ENCODE data around the gene ZG16. TPM values are rescaled to one million over a fixed set of nuclear protein-coding genes. Genes with fewer than 3 reads are reported as not detected.
A peak's percentile ranks its signal among the peaks of the same experiment; 100 is the strongest.
"Not testable (repeated sequence)": the region's sequence is repeated elsewhere in the genome, so short reads cannot be mapped to it uniquely, and the experiment has no call there.

Gene ZG16
- total RNA-seq, 5 donors from 2014 or later (not counting 1 experiment from before 2014, with no cell fraction given) = 0.09 to 0.15 TPM; not detected in 3

DNA sequence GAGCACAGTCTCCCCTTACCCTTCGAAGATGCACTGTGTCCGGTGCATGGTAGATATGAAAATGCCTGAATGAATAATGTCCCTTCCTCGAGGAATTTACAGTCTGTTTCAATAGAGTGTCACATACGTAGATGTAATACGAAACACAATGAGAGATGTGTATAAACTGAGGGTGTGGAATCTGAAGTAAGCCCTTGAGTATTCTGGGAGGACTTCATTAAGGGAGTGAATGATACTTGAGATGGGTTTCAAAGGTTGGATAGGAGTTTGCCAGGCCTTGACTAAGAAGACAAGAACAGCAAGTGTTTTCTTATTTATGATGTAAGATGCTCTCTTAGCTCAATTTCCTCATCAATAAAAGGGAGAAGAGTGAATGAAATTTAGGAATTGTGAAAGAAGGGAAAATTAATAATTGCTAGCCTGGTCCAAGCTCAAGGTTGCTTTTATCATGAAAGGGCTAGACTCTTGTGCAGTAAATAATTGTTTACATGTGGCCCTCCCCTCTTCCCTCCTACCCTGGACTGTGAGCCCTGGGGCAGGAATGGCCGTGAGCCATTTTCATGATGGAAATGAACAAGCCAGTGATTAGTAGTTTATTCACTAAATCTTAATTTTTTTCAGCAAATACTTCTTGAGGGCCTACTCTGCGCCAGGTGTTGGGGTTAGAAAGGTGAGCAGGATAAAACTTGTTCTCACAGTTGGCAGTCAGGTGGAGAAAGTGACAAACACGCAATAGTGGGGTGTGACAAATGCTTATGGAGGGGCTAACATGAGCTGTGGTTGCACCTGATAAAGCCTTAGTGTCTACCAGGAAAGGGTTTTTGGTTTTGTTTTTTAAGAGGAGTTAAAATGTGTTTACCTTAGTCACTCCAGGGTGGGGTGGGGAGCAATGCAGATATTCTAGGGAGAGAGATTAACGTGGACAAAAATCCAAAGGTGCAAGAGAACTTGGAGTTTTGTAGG lies 14.1 kb downstream of the ZG16 start:
- ATAC-seq (replicated peaks in 1 of 4) = no peak
- CTCF ChIA-PET = interaction anchor here (0.5 to 1.5 kb wide), 5 partner anchors 10 to 101 kb away, joined by 3 to 5 read pairs (median 4); partner anchors contain the start of gene PAGR1 (in 1 of the 2)
- H3K36me3 Mint-ChIP-seq = peaks cover 17% of the 10 kb centered on the region

DNA sequence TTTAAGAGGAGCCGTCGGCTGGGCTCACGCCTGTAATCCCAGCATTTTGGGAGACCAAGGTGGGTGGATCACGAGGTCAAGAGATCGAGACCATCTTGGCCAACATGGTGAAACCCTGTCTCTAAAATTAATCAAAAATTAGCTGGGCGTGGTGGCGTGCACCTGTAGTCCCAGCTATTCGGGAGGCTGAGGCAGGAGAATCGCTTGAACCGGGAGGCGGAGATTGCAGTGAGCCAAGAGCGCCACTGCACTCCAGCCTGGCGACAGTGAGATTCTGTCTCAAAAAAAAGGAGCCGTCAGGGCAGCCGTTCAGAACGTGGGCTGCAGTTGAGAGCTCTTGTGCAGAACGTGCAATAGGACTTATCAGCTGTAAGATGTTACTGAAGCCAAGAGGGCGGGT lies 15.1 kb downstream of the ZG16 start:
- CTCF ChIA-PET; ATAC-seq (replicated peaks in 1 of 4); DNase-seq; H3K27me3 Mint-ChIP-seq; H3K9me3 Mint-ChIP-seq; H3K27ac ChIP-seq (ENCODE audit: low read length); H3K27ac Mint-ChIP-seq; H3K9me3 ChIP-seq; H3K27me3 ChIP-seq (replicated peaks in 1 of 2; ENCODE audit: control insufficient read depth in 2 of 2, extremely low read depth in 1 of 2, insufficient read depth in 2 of 2, low read length in 1 of 2); H3K4me3 ChIP-seq (ENCODE audit: control insufficient read depth in 1 of 2, extremely low read depth in 1 of 2, low read length in 1 of 2): not testable (repeated sequence)
- H3K36me3 Mint-ChIP-seq = peaks cover 25% of the 10 kb centered on the region
- peaks cover 5 to 18% of the 10 kb centered on the region in 2 donors for H3K36me3 ChIP-seq (ENCODE audit: control insufficient read depth in 2 of 2, extremely low read depth in 1 of 2, insufficient read depth in 1 of 2, low read length in 1 of 2)
- H3K4me1 ChIP-seq (ENCODE audit: control insufficient read depth in 1 of 2, extremely low read depth in 1 of 2, insufficient read depth in 2 of 2, low read length in 2 of 2) = peaks cover 13 to 36% of the 10 kb centered on the region in 2 experiments
- H3K4me3 Mint-ChIP-seq = peak overlapping the region in 1 of 3 donors; percentile 93
- POLR2A ChIA-PET = interaction anchor here in 1 of 2 donors (0.7 kb wide), 1 partner anchor 38 kb away, joined by 3 read pairs; no protein-coding TSS in a partner anchor
- WGBS (ENCODE audit: insufficient coverage) = 96% methylated on average over 15 of the region's 18 CpGs
- peaks cover 41 to 48% (median 47%) of the 10 kb centered on the region in 3 donors for H3K4me1 Mint-ChIP-seq

More for the DNA sequence above, 14.1 kb downstream of the ZG16 start:
- Histone ChIP-seq H3K27me3 (replicated peaks in 1 of 2; ENCODE audit: control insufficient read depth in 2 of 2, extremely low read depth in 1 of 2, insufficient read depth in 2 of 2, low read length in 1 of 2) (no peaks in the 10 kb centered on the region), H3K27ac (ENCODE audit: low read length) (peak overlapping the region; percentile 69), H3K36me3 (ENCODE audit: control insufficient read depth in 2 of 2, extremely low read depth in 1 of 2, insufficient read depth in 1 of 2, low read length in 1 of 2) (peaks cover 5 to 9% of the 10 kb centered on the region in 2 donors), H3K9me3 (no peaks in the 10 kb centered on the region), H3K4me1 (ENCODE audit: control insufficient read depth in 1 of 2, extremely low read depth in 1 of 2, insufficient read depth in 2 of 2, low read length in 2 of 2) (peaks cover 13 to 36% of the 10 kb centered on the region in 2 experiments), H3K4me3 (ENCODE audit: control insufficient read depth in 1 of 2, extremely low read depth in 1 of 2, low read length in 1 of 2) (peak overlapping the region; percentile 84 to 94)
- no peak for DNase-seq
- peak overlapping the region; percentile 98 to 99 for H3K27ac Mint-ChIP-seq
- peak overlapping the region; percentile 93 to 98 (median 98) for H3K4me3 Mint-ChIP-seq
- no peaks in the 10 kb centered on the region for H3K27me3 Mint-ChIP-seq
- 38% methylated on average over 3 of the region's 9 CpGs for WGBS (ENCODE audit: insufficient coverage)
- no peaks in the 10 kb centered on the region for H3K9me3 Mint-ChIP-seq
- peaks cover 44 to 48% (median 47%) of the 10 kb centered on the region in 3 donors for H3K4me1 Mint-ChIP-seq
- POLR2A ChIA-PET = interaction anchor here in 1 of 2 donors (0.7 kb wide), 1 partner anchor 11 kb away, joined by 3 read pairs; no protein-coding TSS in a partner anchor

DNA sequence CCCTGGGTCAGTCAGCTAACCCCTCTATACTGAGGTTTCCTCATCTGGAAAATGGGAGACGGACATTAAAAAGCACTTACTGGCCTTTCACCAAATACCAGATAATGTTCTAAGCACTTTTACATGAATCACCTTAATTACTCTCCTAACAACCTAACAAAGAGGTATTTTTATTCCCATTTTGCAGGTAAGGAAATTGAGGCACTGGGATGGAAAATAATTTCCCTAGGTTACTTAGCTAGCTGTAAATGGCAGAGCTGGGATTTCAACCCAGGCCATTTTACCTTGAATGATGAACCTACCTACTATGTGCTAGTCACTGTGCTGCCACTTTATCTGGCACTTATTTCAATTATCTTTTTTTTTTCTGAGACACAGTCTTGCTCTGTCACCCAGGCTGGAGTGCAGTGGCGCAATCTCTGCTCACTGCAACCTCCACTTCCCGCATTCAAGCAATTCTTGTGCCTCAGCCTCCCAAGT lies 16.2 kb downstream of the ZG16 start:
- no peaks in the 10 kb centered on the region for H3K9me3 ChIP-seq
- peaks cover 5 to 29% of the 10 kb centered on the region in 2 donors for H3K36me3 ChIP-seq (ENCODE audit: control insufficient read depth in 2 of 2, extremely low read depth in 1 of 2, insufficient read depth in 1 of 2, low read length in 1 of 2)
- no peak overlapping the region for H3K4me3 ChIP-seq (ENCODE audit: control insufficient read depth in 1 of 2, extremely low read depth in 1 of 2, low read length in 1 of 2)
- DNase-seq = no peak
- H3K27ac ChIP-seq (ENCODE audit: low read length) = no peak overlapping the region
- POLR2A ChIA-PET = interaction anchor here (0.6 to 0.7 kb wide), 2 partner anchors 13 to 147 kb away, joined by 3 read pairs; no protein-coding TSS in a partner anchor
- Mint-ChIP-seq H3K27ac (no peak overlapping the region), H3K9me3 (no peaks in the 10 kb centered on the region), H3K4me1 (peaks cover 39 to 47% (median 44%) of the 10 kb centered on the region in 3 donors), H3K27me3 (no peaks in the 10 kb centered on the region), H3K4me3 (no peak overlapping the region), H3K36me3 (peaks cover 33% of the 10 kb centered on the region)
- CTCF ChIA-PET = interaction anchor here in 1 of 2 donors (0.7 kb wide), 1 partner anchor 82 kb away, joined by 3 read pairs; no protein-coding TSS in a partner anchor
- no peak for ATAC-seq (replicated peaks in 1 of 4)
- peaks cover 13 to 36% of the 10 kb centered on the region in 2 experiments for H3K4me1 ChIP-seq (ENCODE audit: control insufficient read depth in 1 of 2, extremely low read depth in 1 of 2, insufficient read depth in 2 of 2, low read length in 2 of 2)
- 100% methylated on average over 2 of the region's 3 CpGs for WGBS (ENCODE audit: insufficient coverage)
- no peaks in the 10 kb centered on the region for H3K27me3 ChIP-seq (replicated peaks in 1 of 2; ENCODE audit: control insufficient read depth in 2 of 2, extremely low read depth in 1 of 2, insufficient read depth in 2 of 2, low read length in 1 of 2)

DNA sequence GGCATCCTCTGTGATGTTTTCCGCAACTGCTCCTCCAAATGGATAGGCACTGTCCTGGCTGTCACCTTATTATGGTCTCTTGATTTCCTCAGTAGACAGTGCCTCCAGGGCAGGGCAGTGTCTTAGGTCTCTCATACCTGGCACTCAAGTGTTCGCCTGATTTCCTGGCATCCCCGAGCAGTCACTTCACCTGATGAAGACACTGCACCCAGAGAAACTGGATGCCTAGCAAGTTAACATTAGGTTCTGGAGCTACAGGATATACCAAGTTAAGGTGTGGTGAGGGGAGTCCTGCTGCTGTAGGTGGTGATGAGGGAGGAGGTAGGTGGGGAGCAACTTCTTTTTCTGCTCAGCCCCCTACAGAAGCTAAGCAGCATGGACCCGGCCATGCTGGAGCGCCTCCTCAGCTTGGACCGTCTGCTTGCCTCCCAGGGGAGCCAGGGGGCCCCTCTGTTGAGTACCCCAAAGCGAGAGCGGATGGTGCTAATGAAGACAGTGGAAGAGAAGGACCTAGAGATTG lies 24.4 kb downstream of the ZG16 start:
- Mint-ChIP-seq H3K9me3 (no peaks in the 10 kb centered on the region), H3K27ac (peak overlapping the region; percentile 80 to 99), H3K27me3 (no peaks in the 10 kb centered on the region), H3K4me1 (peaks cover 16 to 21% (median 17%) of the 10 kb centered on the region in 3 donors), H3K36me3 (peaks cover 35% of the 10 kb centered on the region), H3K4me3 (peak overlapping the region in 1 of 3 donors; percentile 37)
- ChIA-PET POLR2A (interaction anchor here in 1 of 2 donors (0.6 kb wide), 1 partner anchor 11 kb away, joined by 3 read pairs; no protein-coding TSS in a partner anchor), CTCF (interaction anchor here (0.6 to 1.3 kb wide), 4 partner anchors 11 to 80 kb away, joined by 3 to 8 read pairs (median 6); no protein-coding TSS in a partner anchor)
- ATAC-seq (replicated peaks in 1 of 4) (no peak), DNase-seq (no peak)
- Histone ChIP-seq H3K27ac (ENCODE audit: low read length) (no peak overlapping the region), H3K27me3 (replicated peaks in 1 of 2; ENCODE audit: control insufficient read depth in 2 of 2, extremely low read depth in 1 of 2, insufficient read depth in 2 of 2, low read length in 1 of 2) (no peaks in the 10 kb centered on the region), H3K9me3 (no peaks in the 10 kb centered on the region), H3K4me1 (ENCODE audit: control insufficient read depth in 1 of 2, extremely low read depth in 1 of 2, insufficient read depth in 2 of 2, low read length in 2 of 2) (peaks cover 11 to 18% of the 10 kb centered on the region in 2 experiments), H3K36me3 (ENCODE audit: control insufficient read depth in 2 of 2, extremely low read depth in 1 of 2, insufficient read depth in 1 of 2, low read length in 1 of 2) (peaks cover 0 to 39% of the 10 kb centered on the region in 2 donors), H3K4me3 (ENCODE audit: control insufficient read depth in 1 of 2, extremely low read depth in 1 of 2, low read length in 1 of 2) (no peak overlapping the region)
- WGBS (ENCODE audit: insufficient coverage) = 93% methylated on average over 8 of the region's 8 CpGs

DNA sequence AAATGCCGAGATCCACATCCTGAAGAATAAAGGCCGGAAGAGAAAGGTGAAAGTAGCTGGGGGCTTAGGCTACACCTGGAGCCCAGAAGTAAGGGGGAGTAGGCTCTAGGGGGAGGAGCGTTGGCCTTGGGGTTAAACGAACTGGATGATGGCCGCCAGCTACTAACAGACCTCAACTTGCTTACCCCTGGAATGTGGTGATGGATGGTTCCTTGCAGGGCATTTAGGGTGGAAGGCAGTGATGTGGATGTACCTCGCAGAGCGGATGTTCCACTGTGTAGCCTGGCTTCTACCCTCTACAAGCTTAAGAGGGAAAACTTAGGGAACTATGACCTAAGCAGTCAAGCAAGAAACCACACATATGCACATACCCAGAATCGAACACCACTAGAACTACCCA lies 26.0 kb downstream of the ZG16 start:
- peaks cover 16 to 34% of the 10 kb centered on the region in 2 experiments for H3K4me1 ChIP-seq (ENCODE audit: control insufficient read depth in 1 of 2, extremely low read depth in 1 of 2, insufficient read depth in 2 of 2, low read length in 2 of 2)
- H3K27me3 ChIP-seq (replicated peaks in 1 of 2; ENCODE audit: control insufficient read depth in 2 of 2, extremely low read depth in 1 of 2, insufficient read depth in 2 of 2, low read length in 1 of 2) = no peaks in the 10 kb centered on the region
- POLR2A ChIA-PET = interaction anchor here in 1 of 2 donors (0.6 to 1.2 kb wide), 4 partner anchors 14 to 102 kb away, joined by 3 to 4 read pairs (median 3); partner anchors contain the start of gene KIF22
- no peaks in the 10 kb centered on the region for H3K9me3 ChIP-seq
- no peak for ATAC-seq (replicated peaks in 1 of 4)
- H3K4me3 Mint-ChIP-seq = peak overlapping the region; percentile 84 to 100 (median 96)
- peaks cover 0 to 30% of the 10 kb centered on the region in 2 donors for H3K36me3 ChIP-seq (ENCODE audit: control insufficient read depth in 2 of 2, extremely low read depth in 1 of 2, insufficient read depth in 1 of 2, low read length in 1 of 2)
- peaks cover 31% of the 10 kb centered on the region for H3K36me3 Mint-ChIP-seq
- no peaks in the 10 kb centered on the region for H3K27me3 Mint-ChIP-seq
- H3K4me1 Mint-ChIP-seq = peaks cover 31 to 34% (median 31%) of the 10 kb centered on the region in 3 donors
- peak overlapping the region in 1 of 2 donors; percentile 88 for H3K4me3 ChIP-seq (ENCODE audit: control insufficient read depth in 1 of 2, extremely low read depth in 1 of 2, low read length in 1 of 2)
- DNase-seq = no peak
- WGBS (ENCODE audit: insufficient coverage) = 83% methylated on average over 2 of the region's 8 CpGs
- no peaks in the 10 kb centered on the region for H3K9me3 Mint-ChIP-seq
- CTCF ChIA-PET = interaction anchor here (0.6 to 2.4 kb wide), 9 partner anchors 8 to 103 kb away, joined by 3 to 16 read pairs (median 3); partner anchors contain the start of gene PAGR1 (in 2 of the 2)
- peak overlapping the region; percentile 90 for H3K27ac ChIP-seq (ENCODE audit: low read length)
- peak overlapping the region; percentile 99 to 100 for H3K27ac Mint-ChIP-seq
